HEK293 (cell line): Measurements from ENCODE around the gene SLC22A12.

ENCODE experiments used
- MEIS1 ChIP-seq: sonication (generic); formaldehyde crosslinking; IDR thresholded peaks from 2 replicates; pipeline ENCODE4 v1.8.1; 2022; ENCODE audit warnings: missing genetic modification reagents, mild to moderate bottlenecking, borderline replicate concordance
- PRDM1 ChIP-seq: fragments of 450-650 bp; formaldehyde crosslinking; IDR thresholded peaks from 2 replicates; pipeline ENCODE4; 2016; ENCODE audit warnings: missing biosample characterization, missing genetic modification characterization
- ZFP3 ChIP-seq: fragments of 450-650 bp; formaldehyde crosslinking; IDR thresholded peaks from 2 replicates; pipeline ENCODE4 v1.5.1; 2016; ENCODE audit warnings: low read depth, missing biosample characterization, missing genetic modification characterization
- ZFP37 ChIP-seq: fragments of 450-650 bp; formaldehyde crosslinking; IDR thresholded peaks from 2 replicates; pipeline ENCODE4 v1.5.1; 2016; ENCODE audit warnings: missing biosample characterization, missing genetic modification characterization
- ZNF140 ChIP-seq: fragments of 450-650 bp; formaldehyde crosslinking; IDR thresholded peaks from 2 replicates; pipeline ENCODE4 v1.5.1; 2016; ENCODE audit warnings: missing biosample characterization, missing genetic modification characterization
- ZNF292 ChIP-seq: fragments of 450-650 bp; formaldehyde crosslinking; IDR thresholded peaks from 2 replicates; pipeline ENCODE4 v1.5.1; 2016; ENCODE audit warnings: low read depth, missing biosample characterization, missing genetic modification characterization, borderline replicate concordance
- ZNF416 ChIP-seq: fragments of 450-650 bp; formaldehyde crosslinking; IDR thresholded peaks from 2 replicates; pipeline ENCODE4 v1.5.1; 2016; ENCODE audit warnings: missing biosample characterization, missing genetic modification characterization
- ZNF791 ChIP-seq: fragments of 450-650 bp; formaldehyde crosslinking; IDR thresholded peaks from 2 replicates; pipeline ENCODE4 v1.5.1; 2016; ENCODE audit warnings: missing biosample characterization, missing genetic modification characterization
- TF ChIP-seq, protein P1 (sequence below): fragments of 450-650 bp; formaldehyde crosslinking; IDR thresholded peaks from 2 replicates; pipeline ENCODE4 v1.5.1; 2017; ENCODE audit warnings: missing biosample characterization, missing genetic modification characterization
- TF ChIP-seq, protein P2 (sequence below): fragments of 450-650 bp; formaldehyde crosslinking; IDR thresholded peaks from 2 replicates; pipeline ENCODE4 v1.5.1; 2016; ENCODE audit warnings: missing biosample characterization, missing genetic modification characterization
- TF ChIP-seq, protein P3 (sequence below): fragments of 450-650 bp; formaldehyde crosslinking; IDR thresholded peaks from 2 replicates; pipeline ENCODE4 v1.5.1; 2016; ENCODE audit warnings: missing biosample characterization, missing genetic modification characterization
- TF ChIP-seq, protein P4 (sequence below): fragments of 450-650 bp; formaldehyde crosslinking; IDR thresholded peaks from 2 replicates; pipeline ENCODE4 v1.5.1; 2016; ENCODE audit warnings: missing biosample characterization, missing genetic modification characterization
- TF ChIP-seq, protein P5 (sequence below): fragments of 450-650 bp; formaldehyde crosslinking; conservative IDR thresholded peaks from 2 replicates; pipeline ENCODE4 v1.5.1; 2016; ENCODE audit warnings: low read depth, missing biosample characterization, missing genetic modification characterization
- TF ChIP-seq, protein P6 (sequence below): fragments of 450-650 bp; formaldehyde crosslinking; IDR thresholded peaks from 2 replicates; pipeline ENCODE4 v1.5.1; 2017; ENCODE audit warnings: missing biosample characterization, mild to moderate bottlenecking, missing genetic modification characterization, moderate library complexity

DNA sequence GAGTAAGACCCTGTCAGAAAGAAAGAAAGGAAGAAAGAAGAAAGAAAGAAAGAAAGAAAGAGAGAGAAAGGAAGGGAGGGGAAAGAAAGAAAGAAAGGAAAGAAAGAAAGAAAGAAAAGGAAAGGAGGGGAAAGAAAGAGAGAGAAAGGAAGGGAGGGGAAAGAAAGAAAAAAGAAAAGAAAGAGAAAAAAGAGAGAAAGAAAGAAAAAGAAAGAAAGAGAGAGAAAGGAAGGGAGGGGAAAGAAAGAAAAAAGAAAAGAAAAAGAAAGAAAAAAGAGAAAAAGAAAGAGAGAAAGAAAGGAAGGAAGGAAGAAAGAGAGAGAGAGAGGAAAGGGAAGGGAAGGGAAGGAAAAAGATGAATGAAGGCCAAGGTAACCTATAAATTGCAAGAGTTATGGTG, 47.2 kb upstream of the SLC22A12 start:
- TF ChIP-seq MEIS1, result no peak
- TF ChIP-seq ZFP37, result no peak
- TF ChIP-seq, protein P1, sequence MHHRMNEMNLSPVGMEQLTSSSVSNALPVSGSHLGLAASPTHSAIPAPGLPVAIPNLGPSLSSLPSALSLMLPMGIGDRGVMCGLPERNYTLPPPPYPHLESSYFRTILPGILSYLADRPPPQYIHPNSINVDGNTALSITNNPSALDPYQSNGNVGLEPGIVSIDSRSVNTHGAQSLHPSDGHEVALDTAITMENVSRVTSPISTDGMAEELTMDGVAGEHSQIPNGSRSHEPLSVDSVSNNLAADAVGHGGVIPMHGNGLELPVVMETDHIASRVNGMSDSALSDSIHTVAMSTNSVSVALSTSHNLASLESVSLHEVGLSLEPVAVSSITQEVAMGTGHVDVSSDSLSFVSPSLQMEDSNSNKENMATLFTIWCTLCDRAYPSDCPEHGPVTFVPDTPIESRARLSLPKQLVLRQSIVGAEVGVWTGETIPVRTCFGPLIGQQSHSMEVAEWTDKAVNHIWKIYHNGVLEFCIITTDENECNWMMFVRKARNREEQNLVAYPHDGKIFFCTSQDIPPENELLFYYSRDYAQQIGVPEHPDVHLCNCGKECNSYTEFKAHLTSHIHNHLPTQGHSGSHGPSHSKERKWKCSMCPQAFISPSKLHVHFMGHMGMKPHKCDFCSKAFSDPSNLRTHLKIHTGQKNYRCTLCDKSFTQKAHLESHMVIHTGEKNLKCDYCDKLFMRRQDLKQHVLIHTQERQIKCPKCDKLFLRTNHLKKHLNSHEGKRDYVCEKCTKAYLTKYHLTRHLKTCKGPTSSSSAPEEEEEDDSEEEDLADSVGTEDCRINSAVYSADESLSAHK (tag by site-specific recombination), result no peak
- no peak for TF ChIP-seq ZFP3 (tag by site-specific recombination)
- TF ChIP-seq ZNF140 (tag by site-specific recombination), result no peak
- TF ChIP-seq, protein P2, sequence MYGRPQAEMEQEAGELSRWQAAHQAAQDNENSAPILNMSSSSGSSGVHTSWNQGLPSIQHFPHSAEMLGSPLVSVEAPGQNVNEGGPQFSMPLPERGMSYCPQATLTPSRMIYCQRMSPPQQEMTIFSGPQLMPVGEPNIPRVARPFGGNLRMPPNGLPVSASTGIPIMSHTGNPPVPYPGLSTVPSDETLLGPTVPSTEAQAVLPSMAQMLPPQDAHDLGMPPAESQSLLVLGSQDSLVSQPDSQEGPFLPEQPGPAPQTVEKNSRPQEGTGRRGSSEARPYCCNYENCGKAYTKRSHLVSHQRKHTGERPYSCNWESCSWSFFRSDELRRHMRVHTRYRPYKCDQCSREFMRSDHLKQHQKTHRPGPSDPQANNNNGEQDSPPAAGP (tag by site-specific recombination), result no peak
- TF ChIP-seq, protein P3, sequence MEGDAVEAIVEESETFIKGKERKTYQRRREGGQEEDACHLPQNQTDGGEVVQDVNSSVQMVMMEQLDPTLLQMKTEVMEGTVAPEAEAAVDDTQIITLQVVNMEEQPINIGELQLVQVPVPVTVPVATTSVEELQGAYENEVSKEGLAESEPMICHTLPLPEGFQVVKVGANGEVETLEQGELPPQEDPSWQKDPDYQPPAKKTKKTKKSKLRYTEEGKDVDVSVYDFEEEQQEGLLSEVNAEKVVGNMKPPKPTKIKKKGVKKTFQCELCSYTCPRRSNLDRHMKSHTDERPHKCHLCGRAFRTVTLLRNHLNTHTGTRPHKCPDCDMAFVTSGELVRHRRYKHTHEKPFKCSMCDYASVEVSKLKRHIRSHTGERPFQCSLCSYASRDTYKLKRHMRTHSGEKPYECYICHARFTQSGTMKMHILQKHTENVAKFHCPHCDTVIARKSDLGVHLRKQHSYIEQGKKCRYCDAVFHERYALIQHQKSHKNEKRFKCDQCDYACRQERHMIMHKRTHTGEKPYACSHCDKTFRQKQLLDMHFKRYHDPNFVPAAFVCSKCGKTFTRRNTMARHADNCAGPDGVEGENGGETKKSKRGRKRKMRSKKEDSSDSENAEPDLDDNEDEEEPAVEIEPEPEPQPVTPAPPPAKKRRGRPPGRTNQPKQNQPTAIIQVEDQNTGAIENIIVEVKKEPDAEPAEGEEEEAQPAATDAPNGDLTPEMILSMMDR (tag by site-specific recombination), result no peak
- TF ChIP-seq, protein P4, sequence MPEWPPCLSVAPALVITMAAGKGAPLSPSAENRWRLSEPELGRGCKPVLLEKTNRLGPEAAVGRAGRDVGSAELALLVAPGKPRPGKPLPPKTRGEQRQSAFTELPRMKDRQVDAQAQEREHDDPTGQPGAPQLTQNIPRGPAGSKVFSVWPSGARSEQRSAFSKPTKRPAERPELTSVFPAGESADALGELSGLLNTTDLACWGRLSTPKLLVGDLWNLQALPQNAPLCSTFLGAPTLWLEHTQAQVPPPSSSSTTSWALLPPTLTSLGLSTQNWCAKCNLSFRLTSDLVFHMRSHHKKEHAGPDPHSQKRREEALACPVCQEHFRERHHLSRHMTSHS (tag by site-specific recombination), result no peak
- TF ChIP-seq, protein P5, sequence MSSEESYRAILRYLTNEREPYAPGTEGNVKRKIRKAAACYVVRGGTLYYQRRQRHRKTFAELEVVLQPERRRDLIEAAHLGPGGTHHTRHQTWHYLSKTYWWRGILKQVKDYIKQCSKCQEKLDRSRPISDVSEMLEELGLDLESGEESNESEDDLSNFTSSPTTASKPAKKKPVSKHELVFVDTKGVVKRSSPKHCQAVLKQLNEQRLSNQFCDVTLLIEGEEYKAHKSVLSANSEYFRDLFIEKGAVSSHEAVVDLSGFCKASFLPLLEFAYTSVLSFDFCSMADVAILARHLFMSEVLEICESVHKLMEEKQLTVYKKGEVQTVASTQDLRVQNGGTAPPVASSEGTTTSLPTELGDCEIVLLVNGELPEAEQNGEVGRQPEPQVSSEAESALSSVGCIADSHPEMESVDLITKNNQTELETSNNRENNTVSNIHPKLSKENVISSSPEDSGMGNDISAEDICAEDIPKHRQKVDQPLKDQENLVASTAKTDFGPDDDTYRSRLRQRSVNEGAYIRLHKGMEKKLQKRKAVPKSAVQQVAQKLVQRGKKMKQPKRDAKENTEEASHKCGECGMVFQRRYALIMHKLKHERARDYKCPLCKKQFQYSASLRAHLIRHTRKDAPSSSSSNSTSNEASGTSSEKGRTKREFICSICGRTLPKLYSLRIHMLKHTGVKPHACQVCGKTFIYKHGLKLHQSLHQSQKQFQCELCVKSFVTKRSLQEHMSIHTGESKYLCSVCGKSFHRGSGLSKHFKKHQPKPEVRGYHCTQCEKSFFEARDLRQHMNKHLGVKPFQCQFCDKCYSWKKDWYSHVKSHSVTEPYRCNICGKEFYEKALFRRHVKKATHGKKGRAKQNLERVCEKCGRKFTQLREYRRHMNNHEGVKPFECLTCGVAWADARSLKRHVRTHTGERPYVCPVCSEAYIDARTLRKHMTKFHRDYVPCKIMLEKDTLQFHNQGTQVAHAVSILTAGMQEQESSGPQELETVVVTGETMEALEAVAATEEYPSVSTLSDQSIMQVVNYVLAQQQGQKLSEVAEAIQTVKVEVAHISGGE (tag by site-specific recombination), result no peak
- peak; percentile 95 for TF ChIP-seq PRDM1 (tag by site-specific recombination)
- TF ChIP-seq ZNF292 (tag by site-specific recombination), result no peak
- TF ChIP-seq ZNF416 (tag by site-specific recombination), result no peak
- TF ChIP-seq ZNF791, result no peak
- TF ChIP-seq, protein P6, sequence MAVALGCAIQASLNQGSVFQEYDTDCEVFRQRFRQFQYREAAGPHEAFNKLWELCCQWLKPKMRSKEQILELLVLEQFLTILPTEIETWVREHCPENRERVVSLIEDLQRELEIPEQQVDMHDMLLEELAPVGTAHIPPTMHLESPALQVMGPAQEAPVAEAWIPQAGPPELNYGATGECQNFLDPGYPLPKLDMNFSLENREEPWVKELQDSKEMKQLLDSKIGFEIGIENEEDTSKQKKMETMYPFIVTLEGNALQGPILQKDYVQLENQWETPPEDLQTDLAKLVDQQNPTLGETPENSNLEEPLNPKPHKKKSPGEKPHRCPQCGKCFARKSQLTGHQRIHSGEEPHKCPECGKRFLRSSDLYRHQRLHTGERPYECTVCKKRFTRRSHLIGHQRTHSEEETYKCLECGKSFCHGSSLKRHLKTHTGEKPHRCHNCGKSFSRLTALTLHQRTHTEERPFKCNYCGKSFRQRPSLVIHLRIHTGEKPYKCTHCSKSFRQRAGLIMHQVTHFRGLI (tag by site-specific recombination), result no peak
